Brain microvascular endothelial cell (primary cell): ENCODE measurements around the gene ALOX15.
A peak's percentile ranks its signal among the peaks of the same experiment; 100 is the strongest.

Experiments
- DNase-seq: peaks from one replicate; pipeline ENCODE4 v3.0.0-alpha.2; 2020
- H3K27ac ChIP-seq: fragments of 250-450 bp; sonication (Bioruptor Pico); 2 replicates; pipeline ENCODE4 v1.5.1; 2020; ENCODE audit warnings: mild to moderate bottlenecking, moderate library complexity
- H3K27me3 ChIP-seq: fragments of 250-450 bp; sonication (Bioruptor Pico); replicated peaks from 2 replicates; pipeline ENCODE4 v1.5.1; 2020; ENCODE audit warnings: mild to moderate bottlenecking
- H3K36me3 ChIP-seq: fragments of 250-450 bp; sonication (Bioruptor Pico); replicated peaks from 2 replicates; pipeline ENCODE4 v1.5.1; 2020; ENCODE audit warnings: mild to moderate bottlenecking
- H3K4me3 ChIP-seq: 2 replicates; pipeline ENCODE4 v1.5.1; 2011; ENCODE audit warnings: low read depth, mild to moderate bottlenecking, control low read depth, low read length, moderate library complexity
- CTCF ChIP-seq: IDR thresholded peaks from 2 replicates; pipeline ENCODE4 v1.5.1; 2011; ENCODE audit warnings: low read depth, mild to moderate bottlenecking, moderate library complexity, low read length, control low read depth, inconsistent platforms; ENCODE audit errors: missing control alignments
- in situ Hi-C: cut with HindIII; loops from 2 replicates; pipeline ENCODE4 v1.10.0; 2017; ENCODE audit warnings: low sequenced_read_pairs, low pct_ligation_motif_present

The ALOX15 gene

GRCh38 chr17:4617090-4617489, 24.4 kb downstream of the ALOX15 start:
- Histone ChIP-seq H3K36me3 (no peaks in the 10 kb centered on the region), H3K4me3 (no peak overlapping the region), H3K27me3 (peaks cover 4% of the 10 kb centered on the region), H3K27ac (no peak overlapping the region)
- no peak for TF ChIP-seq CTCF
- in situ Hi-C loops: no loop called here
- DNase-seq: no peak

- Histone ChIP-seq H3K36me3 (no peaks in the 10 kb centered on the region), H3K27ac (no peak overlapping the region), H3K4me3 (no peak overlapping the region), H3K27me3 (peaks cover 4% of the 10 kb centered on the region)
- TF ChIP-seq CTCF: no peak
- in situ Hi-C loops: no loop called here
- DNase-seq: no peak
Observed at GRCh38 chr17:4616476-4616875, 25.0 kb downstream of the ALOX15 start.

- no peak overlapping the region for H3K27ac ChIP-seq
- peaks cover 7% of the 10 kb centered on the region for H3K27me3 ChIP-seq
- in situ Hi-C loops: no loop called here
- no peak for TF ChIP-seq CTCF
- no peaks in the 10 kb centered on the region for H3K36me3 ChIP-seq
- no peak for DNase-seq
- H3K4me3 ChIP-seq: no peak overlapping the region
Observed at GRCh38 chr17:4610656-4611055, 30.8 kb downstream of the ALOX15 start.

GRCh38 chr17:4610162-4610561, 31.3 kb downstream of the ALOX15 start:
- no peak for DNase-seq
- H3K27me3 ChIP-seq: peaks cover 7% of the 10 kb centered on the region
- in situ Hi-C loops: no loop called here
- no peaks in the 10 kb centered on the region for H3K36me3 ChIP-seq
- no peak overlapping the region for H3K27ac ChIP-seq
- no peak for TF ChIP-seq CTCF
- no peak overlapping the region for H3K4me3 ChIP-seq

- H3K4me3 ChIP-seq: no peak overlapping the region
- DNase-seq: no peak
- H3K27me3 ChIP-seq: peaks cover 7% of the 10 kb centered on the region
- H3K36me3 ChIP-seq: no peaks in the 10 kb centered on the region
- in situ Hi-C loops: no loop called here
- H3K27ac ChIP-seq: no peak overlapping the region
- TF ChIP-seq CTCF: no peak
Observed at GRCh38 chr17:4609761-4610160, 31.7 kb downstream of the ALOX15 start.

GRCh38 chr17:4607773-4608187, 33.7 kb downstream of the ALOX15 start:
- Histone ChIP-seq H3K36me3 (no peaks in the 10 kb centered on the region), H3K27me3 (peaks cover 7% of the 10 kb centered on the region), H3K27ac (no peak overlapping the region), H3K4me3 (no peak overlapping the region)
- in situ Hi-C loops: no loop called here
- TF ChIP-seq CTCF: no peak
- DNase-seq: peak; percentile 63
